ENCODE results near the gene EDIL3. TPM values are rescaled to one million over a fixed set of nuclear protein-coding genes. Genes with fewer than 3 reads are reported as not detected.

The EDIL3 gene
- total RNA-seq, 1 experiment from 2014 or later = 7.2 TPM

DNA sequence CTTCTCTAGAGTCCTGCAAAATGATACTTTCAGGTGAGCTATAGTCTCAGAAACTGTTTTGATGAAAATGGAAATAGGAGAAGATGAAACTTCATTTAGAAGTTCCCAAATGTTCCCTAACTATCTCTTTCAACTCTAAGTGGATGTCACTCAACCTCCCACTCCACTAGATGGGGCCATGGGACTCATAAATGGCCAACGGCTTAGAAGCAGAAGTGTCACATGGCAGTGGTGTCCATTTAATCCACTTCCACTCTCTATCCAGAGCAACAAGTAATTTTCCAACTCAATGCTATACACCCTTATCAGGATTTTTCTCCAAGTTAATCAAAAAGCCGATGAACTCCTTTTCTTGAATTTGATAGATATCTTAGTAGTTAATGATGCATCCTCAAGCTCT is 295.7 kb downstream of the EDIL3 start:
- Histone ChIP-seq H3K9me3 (ENCODE audit: insufficient read depth, low read depth) (no peaks in the 10 kb centered on the region), H3K4me1 (replicated peaks; ENCODE audit: insufficient read depth) (no peaks in the 10 kb centered on the region), H2AFZ (no peak overlapping the region), H3K4me2 (no peak overlapping the region), H3K27me3 (ENCODE audit: insufficient read depth, low read depth) (no peaks in the 10 kb centered on the region), H3K79me2 (ENCODE audit: low read depth) (no peaks in the 10 kb centered on the region), H3K36me3 (ENCODE audit: low read depth) (no peaks in the 10 kb centered on the region), H3K27ac (no peak overlapping the region), H4K20me1 (ENCODE audit: insufficient read depth) (no peaks in the 10 kb centered on the region), H3K9me2 (ENCODE audit: insufficient read depth) (no peaks in the 10 kb centered on the region), H3F3A (ENCODE audit: insufficient read depth, low read depth) (no peaks in the 10 kb centered on the region), H3K4me3 (no peak overlapping the region)
- no TSS peak for BruUV-seq (replicated peaks)
- no peak for TF ChIP-seq EZH2 (IDR thresholded peaks at IDR 0.05; ENCODE audit: low read depth)
- TF ChIP-seq, protein P1, sequence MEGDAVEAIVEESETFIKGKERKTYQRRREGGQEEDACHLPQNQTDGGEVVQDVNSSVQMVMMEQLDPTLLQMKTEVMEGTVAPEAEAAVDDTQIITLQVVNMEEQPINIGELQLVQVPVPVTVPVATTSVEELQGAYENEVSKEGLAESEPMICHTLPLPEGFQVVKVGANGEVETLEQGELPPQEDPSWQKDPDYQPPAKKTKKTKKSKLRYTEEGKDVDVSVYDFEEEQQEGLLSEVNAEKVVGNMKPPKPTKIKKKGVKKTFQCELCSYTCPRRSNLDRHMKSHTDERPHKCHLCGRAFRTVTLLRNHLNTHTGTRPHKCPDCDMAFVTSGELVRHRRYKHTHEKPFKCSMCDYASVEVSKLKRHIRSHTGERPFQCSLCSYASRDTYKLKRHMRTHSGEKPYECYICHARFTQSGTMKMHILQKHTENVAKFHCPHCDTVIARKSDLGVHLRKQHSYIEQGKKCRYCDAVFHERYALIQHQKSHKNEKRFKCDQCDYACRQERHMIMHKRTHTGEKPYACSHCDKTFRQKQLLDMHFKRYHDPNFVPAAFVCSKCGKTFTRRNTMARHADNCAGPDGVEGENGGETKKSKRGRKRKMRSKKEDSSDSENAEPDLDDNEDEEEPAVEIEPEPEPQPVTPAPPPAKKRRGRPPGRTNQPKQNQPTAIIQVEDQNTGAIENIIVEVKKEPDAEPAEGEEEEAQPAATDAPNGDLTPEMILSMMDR (conservative IDR thresholded peaks at IDR 0.05) = peak; percentile 54; the same call in 1 of the 2 replicates
- POLR2A ChIA-PET (ENCODE audit: unreplicated experiment) = no interaction called here
- peak in 1 of 2 experiments; percentile 9 for DNase-seq
- intact Hi-C loops (cut with micrococcal nuclease; ENCODE audit: unreplicated experiment) = no loop called here
- CTCF ChIA-PET = interaction anchor here (0.6 kb wide), 1 partner anchor 28 kb away, joined by 3 read pairs; no protein-coding TSS in a partner anchor

DNA sequence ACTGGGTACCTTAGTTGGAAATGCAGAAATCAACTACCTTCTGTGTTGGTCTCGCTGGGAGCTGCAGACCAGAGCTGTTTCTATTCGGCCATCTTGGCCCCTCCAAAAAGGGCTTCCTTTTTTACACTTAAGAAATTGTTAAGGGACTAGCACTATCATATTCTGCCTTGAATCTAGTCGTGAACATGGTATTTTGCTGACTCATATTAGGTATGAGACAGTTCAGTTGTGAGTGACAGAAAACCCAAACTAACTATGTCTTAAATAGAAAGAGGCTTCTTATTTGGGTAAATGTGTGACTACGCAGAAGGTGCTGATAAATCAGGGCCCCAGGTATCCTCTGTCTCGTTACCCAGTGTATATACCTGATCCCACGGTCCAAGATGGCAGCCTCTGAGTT is 298.2 kb downstream of the EDIL3 start:
- H3F3A ChIP-seq (ENCODE audit: insufficient read depth, low read depth) = no peaks in the 10 kb centered on the region
- no peaks in the 10 kb centered on the region for H3K27me3 ChIP-seq (ENCODE audit: insufficient read depth, low read depth)
- ChIA-PET CTCF (no interaction called here), POLR2A (ENCODE audit: unreplicated experiment) (no interaction called here)
- intact Hi-C loops (cut with micrococcal nuclease; ENCODE audit: unreplicated experiment) = no loop called here
- no peak overlapping the region for H2AFZ ChIP-seq
- H3K79me2 ChIP-seq (ENCODE audit: low read depth) = no peaks in the 10 kb centered on the region
- H3K36me3 ChIP-seq (ENCODE audit: low read depth) = no peaks in the 10 kb centered on the region
- H3K4me1 ChIP-seq (replicated peaks; ENCODE audit: insufficient read depth) = no peaks in the 10 kb centered on the region
- no peaks in the 10 kb centered on the region for H4K20me1 ChIP-seq (ENCODE audit: insufficient read depth)
- no TSS peak for BruUV-seq (replicated peaks)
- TF ChIP-seq, protein P1 (conservative IDR thresholded peaks at IDR 0.05) = no peak
- no peak for TF ChIP-seq EZH2 (IDR thresholded peaks at IDR 0.05; ENCODE audit: low read depth)
- H3K4me2 ChIP-seq = no peak overlapping the region
- no peak overlapping the region for H3K4me3 ChIP-seq
- DNase-seq = no peak
- H3K27ac ChIP-seq = no peak overlapping the region
- H3K9me2 ChIP-seq (ENCODE audit: insufficient read depth) = no peaks in the 10 kb centered on the region
- no peaks in the 10 kb centered on the region for H3K9me3 ChIP-seq (ENCODE audit: insufficient read depth, low read depth)

GRCh38 chr5:84085387-84086041 is 299.2 kb downstream of the EDIL3 start:
- H3K4me3 ChIP-seq = no peak overlapping the region
- no peaks in the 10 kb centered on the region for H3K36me3 ChIP-seq (ENCODE audit: low read depth)
- ChIA-PET CTCF (no interaction called here), POLR2A (ENCODE audit: unreplicated experiment) (no interaction called here)
- H3K9me3 ChIP-seq (ENCODE audit: insufficient read depth, low read depth) = no peaks in the 10 kb centered on the region
- H3F3A ChIP-seq (ENCODE audit: insufficient read depth, low read depth) = no peaks in the 10 kb centered on the region
- H3K27ac ChIP-seq = no peak overlapping the region
- H2AFZ ChIP-seq = 0 out of 2 replicates have a peak overlapping the region, but pooled peaks have one; percentile 33
- intact Hi-C loops (cut with micrococcal nuclease; ENCODE audit: unreplicated experiment) = no loop called here
- H3K79me2 ChIP-seq (ENCODE audit: low read depth) = no peaks in the 10 kb centered on the region
- H3K4me1 ChIP-seq (replicated peaks; ENCODE audit: insufficient read depth) = no peaks in the 10 kb centered on the region
- H3K9me2 ChIP-seq (ENCODE audit: insufficient read depth) = no peaks in the 10 kb centered on the region
- no peak overlapping the region for H3K4me2 ChIP-seq
- no TSS peak for BruUV-seq (replicated peaks)
- TF ChIP-seq, protein P1 (conservative IDR thresholded peaks at IDR 0.05) = no peak
- no peak for TF ChIP-seq EZH2 (IDR thresholded peaks at IDR 0.05; ENCODE audit: low read depth)
- H4K20me1 ChIP-seq (ENCODE audit: insufficient read depth) = no peaks in the 10 kb centered on the region
- no peak for DNase-seq
- H3K27me3 ChIP-seq (ENCODE audit: insufficient read depth, low read depth) = no peaks in the 10 kb centered on the region
